Mucosa of gallbladder (tissue), 1 donor: ENCODE data around the gene GGCX. TPM values are rescaled to one million over a fixed set of nuclear protein-coding genes. Genes with fewer than 3 reads are reported as not detected.
A peak's percentile ranks its signal among the peaks of the same experiment; 100 is the strongest.
"Not testable (repeated sequence)": the region's sequence is repeated elsewhere in the genome, so short reads cannot be mapped to it uniquely, and the experiment has no call there.

Experiments used
- DNase-seq: peaks from one replicate; pipeline ENCODE4 v3.0.0-alpha.2; 2020; ENCODE audit warnings: low spot score
- total RNA-seq: library from RNA; stranded (reverse); gene quantifications from one replicate; pipeline ENCODE4 v1.2.1, GENCODE V29; 2021
- donor health status: DM: no; HTN: no; CAD: no.

The GGCX gene
- total RNA-seq, 1 donor from 2014 or later = 77.4 TPM

DNA sequence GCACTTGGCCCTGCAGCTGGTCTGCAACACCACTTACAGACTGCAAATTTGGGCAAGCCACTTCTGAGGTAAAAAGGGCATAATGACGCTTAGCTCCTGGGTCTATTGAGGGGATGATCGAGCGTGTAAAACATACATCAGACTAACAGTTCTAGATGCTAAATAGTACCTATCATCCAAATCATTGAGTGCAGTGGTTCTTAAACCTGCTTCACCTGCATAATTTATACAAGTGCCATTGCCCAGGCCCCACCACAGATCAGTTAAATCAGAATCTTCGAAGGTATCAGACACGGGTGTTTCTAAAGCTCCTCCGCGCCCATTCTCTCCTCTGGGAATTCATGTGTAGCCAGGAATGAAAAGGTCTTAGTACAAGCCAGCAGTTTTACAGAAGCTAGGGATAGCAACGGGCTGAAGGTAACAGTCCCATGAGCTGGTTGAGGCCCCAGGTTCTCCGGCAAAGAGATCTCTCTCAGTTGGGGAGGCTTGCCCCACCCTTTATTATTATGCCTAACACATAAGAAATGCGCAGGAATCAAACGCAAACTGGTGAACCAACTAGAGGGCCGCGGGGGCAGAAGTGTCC, 33.5 kb upstream of the GGCX start:
- no peak for DNase-seq

GRCh38 chr2:85593023-85593422, 31.7 kb upstream of the GGCX start:
- no peak for DNase-seq

DNA sequence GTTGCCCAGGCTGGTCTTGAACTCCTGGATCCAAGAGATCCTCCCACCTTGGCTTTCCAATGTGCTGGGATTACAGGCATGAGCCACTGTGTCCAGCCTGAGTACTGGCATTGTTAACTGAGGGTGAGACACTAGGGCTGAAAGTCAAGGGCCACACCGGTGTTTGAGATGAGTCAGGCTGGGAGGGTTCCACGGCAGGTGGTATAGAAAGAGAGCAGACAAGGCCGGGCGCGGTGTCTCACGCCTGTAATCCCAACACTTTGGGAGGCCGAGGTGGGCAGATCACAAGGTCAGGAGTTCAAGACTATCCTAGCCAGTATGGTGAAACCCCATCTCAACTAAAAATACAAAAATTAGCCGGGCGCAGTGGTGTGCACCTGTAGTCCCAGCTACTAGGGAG, 31.0 kb upstream of the GGCX start:
- not testable (repeated sequence) for DNase-seq

DNA sequence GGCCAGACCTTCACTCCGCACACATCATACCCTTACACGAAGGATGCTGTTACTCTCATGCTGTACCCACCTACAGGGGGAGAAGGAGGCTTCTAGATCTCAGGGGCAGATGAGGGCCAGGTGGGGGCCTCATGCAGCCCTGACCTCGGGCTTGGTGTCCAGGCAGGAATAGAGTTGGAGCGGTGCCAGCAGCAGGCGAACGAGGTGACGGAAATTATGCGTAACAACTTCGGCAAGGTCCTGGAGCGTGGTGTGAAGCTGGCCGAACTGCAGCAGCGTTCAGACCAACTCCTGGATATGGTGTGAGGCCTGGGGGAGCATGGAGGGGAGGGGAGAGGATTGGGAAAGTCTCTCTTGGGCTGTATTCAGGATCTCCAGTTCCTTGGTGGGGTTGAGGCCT, 30.3 kb upstream of the GGCX start:
- DNase-seq = no peak

GRCh38 chr2:85590950-85591349, 29.7 kb upstream of the GGCX start:
- no peak for DNase-seq

DNA sequence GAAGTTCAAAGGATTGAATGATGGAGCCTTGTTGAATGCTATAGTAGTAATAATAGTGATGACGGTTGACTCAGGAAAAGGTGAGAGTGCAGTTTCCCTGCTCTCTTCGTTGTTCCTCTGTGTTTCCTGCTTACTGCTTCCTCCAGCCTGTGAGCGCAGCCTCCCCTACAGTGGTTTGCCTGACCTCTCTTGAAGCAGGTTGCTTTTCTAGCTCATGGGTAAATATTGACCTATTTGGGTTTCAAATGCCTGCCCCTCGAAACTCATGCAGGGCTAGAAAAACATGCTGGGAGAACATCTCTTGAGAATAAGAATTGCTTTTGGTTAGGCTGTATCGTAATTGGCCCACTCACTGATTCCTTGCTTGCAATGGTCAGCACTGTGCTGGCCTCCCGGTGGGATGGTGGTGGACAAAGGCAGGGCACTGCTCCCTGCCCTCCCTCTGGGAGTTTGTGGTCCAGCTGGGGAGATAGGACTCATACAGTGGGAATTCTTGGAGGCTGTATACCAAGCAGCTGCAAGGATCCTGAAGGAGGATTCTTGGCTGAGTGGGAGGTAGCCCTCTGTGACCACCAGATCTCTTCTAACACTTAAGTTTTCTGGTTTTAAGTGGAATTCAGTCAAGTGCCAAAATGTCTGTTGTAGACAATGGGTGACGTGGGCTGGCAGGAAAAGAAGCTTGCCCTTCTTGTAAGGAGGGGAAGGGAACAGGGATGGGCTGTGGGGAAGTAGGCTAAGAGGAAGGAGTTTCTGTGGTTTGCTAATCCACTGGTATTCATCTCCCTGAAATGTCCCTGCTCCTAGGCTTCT, 28.9 kb upstream of the GGCX start:
- DNase-seq = no peak

GRCh38 chr2:85589181-85589580, 27.9 kb upstream of the GGCX start:
- no peak for DNase-seq

DNA sequence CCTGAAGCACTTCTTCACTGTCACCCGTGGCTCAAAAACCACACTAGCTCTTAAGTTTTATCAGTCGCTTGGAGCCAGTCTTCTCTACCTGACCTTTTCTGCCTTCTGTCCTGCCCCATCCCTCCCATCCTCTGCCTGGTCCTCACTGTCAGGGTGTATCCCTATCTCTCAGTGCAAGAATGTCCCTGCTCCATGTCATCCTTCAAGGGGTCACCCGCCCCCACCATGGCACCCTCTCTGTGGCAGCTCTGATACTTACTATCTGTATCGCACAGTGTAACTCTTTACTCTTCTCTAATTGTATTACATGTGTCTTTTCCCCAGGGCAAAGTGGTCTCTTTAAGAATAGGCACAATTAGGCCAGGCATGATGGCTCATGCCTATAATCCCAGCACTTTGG, 27.4 kb upstream of the GGCX start:
- no peak for DNase-seq

DNA sequence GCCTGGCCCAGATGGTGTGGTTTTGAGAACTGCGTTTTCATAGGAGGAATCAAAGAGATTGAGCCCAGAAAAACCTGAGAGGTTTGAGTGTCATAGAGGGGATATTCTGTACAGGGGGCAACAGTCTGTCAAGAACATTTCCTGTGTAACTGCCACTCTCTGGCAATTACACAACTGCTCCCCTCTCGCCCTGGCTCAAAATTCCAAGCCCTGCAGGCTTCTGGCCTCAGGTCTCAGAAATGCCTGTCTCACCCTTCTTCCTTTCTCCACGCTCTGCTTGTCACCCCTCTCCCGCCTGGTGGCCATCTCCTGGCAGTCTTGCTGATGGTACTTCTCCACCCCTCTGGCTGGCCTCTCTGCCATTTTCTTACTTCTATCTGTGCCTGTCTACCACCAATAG, 26.9 kb upstream of the GGCX start:
- DNase-seq = no peak

DNA sequence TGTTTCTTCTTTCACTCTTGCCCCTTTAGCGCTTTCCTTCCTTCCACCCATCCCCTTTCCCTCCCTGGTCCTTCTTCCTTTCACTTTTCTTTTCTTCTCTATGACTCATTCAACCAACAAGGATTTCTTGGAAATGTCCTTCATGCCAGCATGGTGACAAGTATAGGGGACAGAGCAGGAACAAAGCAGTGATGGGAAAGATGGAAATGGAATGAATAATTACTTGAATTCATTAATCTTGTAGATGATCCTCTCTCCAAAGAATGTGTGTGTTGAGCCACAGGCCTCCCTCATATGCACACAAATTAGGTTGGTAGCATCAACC, 24.4 kb upstream of the GGCX start:
- no peak for DNase-seq

- DNase-seq = peak; percentile 81
Observed at GRCh38 chr2:85584857-85585780, 23.8 kb upstream of the GGCX start.

DNA sequence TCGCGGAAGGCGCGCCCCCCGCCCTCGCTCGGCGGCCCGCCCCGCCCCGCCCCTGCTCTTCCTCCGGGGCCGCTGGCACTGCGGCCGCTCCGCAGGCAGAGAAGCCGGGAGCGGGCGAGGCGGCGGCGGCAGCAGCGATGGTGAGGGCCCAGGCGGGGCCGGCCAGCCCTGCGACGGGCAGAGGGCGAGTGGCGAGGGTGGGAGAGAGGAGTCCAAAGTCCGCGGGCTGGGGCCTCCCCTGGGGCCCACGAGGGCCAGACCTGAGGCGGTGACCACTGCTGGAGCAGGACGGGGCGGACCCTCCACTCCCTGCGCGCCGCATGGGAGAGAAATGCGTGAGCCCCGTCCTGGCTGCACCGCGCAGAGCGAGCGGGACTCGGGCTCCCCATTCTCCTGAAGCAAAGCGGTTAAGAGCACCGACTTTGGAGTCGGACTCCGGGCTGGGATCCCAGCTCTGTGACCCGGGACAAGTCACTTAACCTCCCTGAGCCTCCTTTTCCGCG, 23.1 kb upstream of the GGCX start, which contains the start of gene VAMP5:
Gene VAMP5, plus strand, starts transcription at position 78 of the 503 bp plus-strand sequence. Its CDS starts 60 bp downstream, at position 138.
- DNase-seq = peak; percentile 37

- DNase-seq = no peak
Observed at GRCh38 chr2:85583667-85584353, 22.5 kb upstream of the GGCX start.

GRCh38 chr2:85582492-85582891, 21.2 kb upstream of the GGCX start:
- DNase-seq = no peak

- DNase-seq = no peak
Observed at GRCh38 chr2:85580206-85580605, 18.9 kb upstream of the GGCX start.

GRCh38 chr2:85579266-85579935, 18.1 kb upstream of the GGCX start:
- DNase-seq = no peak

GRCh38 chr2:85578243-85579180, 17.2 kb upstream of the GGCX start:
- peak; percentile 44 for DNase-seq

DNA sequence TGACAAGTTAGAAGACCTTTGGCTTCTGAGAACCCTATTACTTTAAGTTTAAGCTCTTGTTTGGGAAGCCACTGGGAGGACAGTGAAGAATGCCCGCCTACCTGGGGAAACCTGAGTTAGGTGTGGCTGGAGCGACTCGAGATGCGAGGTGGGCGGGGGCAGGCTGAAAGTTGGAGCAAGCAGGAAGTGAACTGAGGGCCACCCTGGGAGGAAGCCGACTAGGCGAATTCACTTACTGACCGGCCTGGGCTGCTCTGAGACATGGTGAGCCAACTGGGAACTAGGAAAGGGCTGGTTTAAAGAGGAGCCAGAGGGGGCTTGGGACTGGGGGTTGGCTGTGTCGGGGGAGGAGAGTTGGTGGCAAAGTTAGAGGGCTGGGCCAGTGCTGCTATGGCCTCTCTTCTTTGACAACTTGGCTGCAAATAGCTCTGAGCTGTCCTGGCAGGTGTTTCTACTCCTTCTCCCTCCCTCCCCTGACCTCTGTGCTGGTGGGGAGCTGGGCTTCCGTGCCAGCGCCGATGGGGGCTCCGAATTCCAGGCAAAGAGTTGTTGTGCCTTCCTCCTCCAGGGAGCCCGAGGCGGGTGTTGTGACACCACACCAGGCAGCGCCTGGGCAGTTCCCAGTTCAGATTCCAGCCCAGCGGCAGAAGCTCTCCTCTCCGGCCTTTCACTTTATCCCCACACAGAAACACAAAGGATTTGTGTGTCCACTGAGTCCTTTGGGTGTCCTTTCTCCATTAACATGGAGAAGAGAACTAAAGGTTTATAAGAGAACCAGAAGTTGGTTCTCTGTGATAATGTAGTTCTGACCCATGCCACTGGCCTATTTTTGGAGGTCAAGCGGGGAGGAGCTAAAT, 16.3 kb upstream of the GGCX start, which contains the start of gene VAMP8:
Gene VAMP8, plus strand, starts transcription at position 201 of the 857 bp plus-strand sequence. Its CDS starts 61 bp downstream, at position 262.
- DNase-seq = peak; percentile 83

- no peak for DNase-seq
Observed at GRCh38 chr2:85577063-85577385, 15.7 kb upstream of the GGCX start.
